H9 (cell line): ENCODE data around the gene PIP5K1C. TPM values are rescaled to one million over a fixed set of nuclear protein-coding genes. Genes with fewer than 3 reads are reported as not detected.

Experiments
- DNase-seq: peaks from one replicate; pipeline ENCODE4 v3.0.0-alpha.2; 2017
- H2AFZ ChIP-seq: one replicate; pipeline ENCODE4 v1.6.1; 2013; ENCODE audit warnings: mild to moderate bottlenecking, low read length, control low read depth, moderate library complexity
- H2AK5ac ChIP-seq: 2 replicates; pipeline ENCODE4 v1.6.1; 2013; ENCODE audit warnings: low read length, control low read depth, mixed read lengths; ENCODE audit not compliant: insufficient read length
- H2BK120ac ChIP-seq: one replicate; pipeline ENCODE4 v1.6.1; 2013; ENCODE audit warnings: low read depth, mild to moderate bottlenecking, low read length, control low read depth, inconsistent platforms; ENCODE audit not compliant: poor library complexity, severe bottlenecking
- H2BK12ac ChIP-seq: 2 replicates; pipeline ENCODE4 v1.6.1; 2013; ENCODE audit warnings: low read length, control low read depth, mixed read lengths, low read depth; ENCODE audit not compliant: insufficient read length
- H2BK15ac ChIP-seq: 2 replicates; pipeline ENCODE4 v1.6.1; 2013; ENCODE audit warnings: low read depth, low read length, control low read depth
- H2BK20ac ChIP-seq: one replicate; pipeline ENCODE4 v1.6.1; 2013; ENCODE audit warnings: low read depth, mild to moderate bottlenecking, low read length, control low read depth, inconsistent platforms; ENCODE audit not compliant: poor library complexity, severe bottlenecking
- H2BK5ac ChIP-seq: 2 replicates; pipeline ENCODE4 v1.6.1; 2013; ENCODE audit warnings: low read length, control low read depth, mixed read lengths; ENCODE audit not compliant: insufficient read length
- H3K14ac ChIP-seq: 2 replicates; pipeline ENCODE4 v1.6.1; 2013; ENCODE audit warnings: low read length, control low read depth; ENCODE audit not compliant: insufficient read depth
- H3K18ac ChIP-seq: 2 replicates; pipeline ENCODE4 v1.6.1; 2013; ENCODE audit warnings: low read depth, mild to moderate bottlenecking, mixed read lengths, low read length, control low read depth; ENCODE audit not compliant: insufficient read length
- H3K23ac ChIP-seq: 2 replicates; pipeline ENCODE4 v1.6.1; 2013; ENCODE audit warnings: low read length, control low read depth, mixed read lengths, low read depth; ENCODE audit not compliant: insufficient read length
- H3K23me2 ChIP-seq: 2 replicates; pipeline ENCODE4 v1.6.1; 2013; ENCODE audit warnings: low read depth, mild to moderate bottlenecking, mixed read lengths, low read length, control low read depth; ENCODE audit not compliant: insufficient read length, poor library complexity, severe bottlenecking
- H3K27ac ChIP-seq: 2 replicates; pipeline ENCODE4 v1.5.1; 2013; ENCODE audit warnings: low read length, control low read depth, mixed read lengths, low read depth; ENCODE audit not compliant: insufficient read length
- H3K27me3 ChIP-seq: 2 replicates; pipeline ENCODE4 v1.6.1; 2013; ENCODE audit warnings: low read length, control low read depth, inconsistent platforms; ENCODE audit not compliant: insufficient read depth
- H3K4ac ChIP-seq: 2 replicates; pipeline ENCODE4 v1.6.1; 2013; ENCODE audit warnings: low read depth, mild to moderate bottlenecking, control low read depth, inconsistent platforms, low read length, moderate library complexity
- H3K4me1 ChIP-seq: 2 replicates; pipeline ENCODE4 v1.6.1; 2013; ENCODE audit warnings: low read length, control low read depth, inconsistent platforms; ENCODE audit not compliant: insufficient read depth
- H3K4me2 ChIP-seq: 2 replicates; pipeline ENCODE4 v1.6.1; 2013; ENCODE audit warnings: low read length, control low read depth, mixed read lengths; ENCODE audit not compliant: insufficient read length, insufficient read depth
- H3K56ac ChIP-seq: 2 replicates; pipeline ENCODE4 v1.6.1; 2013; ENCODE audit warnings: low read depth, mild to moderate bottlenecking, mixed read lengths, low read length, control low read depth; ENCODE audit not compliant: insufficient read length
- H3K79me1 ChIP-seq: 2 replicates; pipeline ENCODE4 v1.6.1; 2013; ENCODE audit warnings: low read depth, mild to moderate bottlenecking, moderate library complexity, low read length, control low read depth, inconsistent platforms; ENCODE audit not compliant: insufficient read depth, poor library complexity, severe bottlenecking
- H3K79me2 ChIP-seq: 2 replicates; pipeline ENCODE4 v1.6.1; 2013; ENCODE audit warnings: low read length, control low read depth, inconsistent platforms; ENCODE audit not compliant: insufficient read depth
- H3K9ac ChIP-seq: 2 replicates; pipeline ENCODE4 v1.6.1; 2013; ENCODE audit warnings: low read length, control low read depth, mixed read lengths; ENCODE audit not compliant: insufficient read length; ENCODE audit errors: extremely low read depth
- H3K9me3 ChIP-seq: one replicate; pipeline ENCODE4 v1.6.1; 2013; ENCODE audit warnings: low read depth, low read length, inconsistent platforms; ENCODE audit not compliant: control insufficient read depth
- H3T11ph ChIP-seq: one replicate; pipeline ENCODE4 v1.6.1; 2013; ENCODE audit warnings: mild to moderate bottlenecking, low read length, control low read depth, inconsistent platforms
- H4K20me1 ChIP-seq: one replicate; pipeline ENCODE4 v1.6.1; 2013; ENCODE audit not compliant: control insufficient read depth, insufficient read length, insufficient read depth
- H4K5ac ChIP-seq: 2 replicates; pipeline ENCODE4 v1.6.1; 2013; ENCODE audit warnings: low read depth, mild to moderate bottlenecking, mixed read lengths, low read length, control low read depth; ENCODE audit not compliant: insufficient read length
- H4K8ac ChIP-seq: replicated peaks from 2 replicates; pipeline ENCODE4 v1.6.1; 2013; ENCODE audit warnings: low read length, control low read depth, mixed read lengths, low read depth; ENCODE audit not compliant: insufficient read length
- H4K91ac ChIP-seq: 2 replicates; pipeline ENCODE4 v1.6.1; 2013; ENCODE audit warnings: low read depth, mild to moderate bottlenecking, moderate library complexity, mixed read lengths, low read length, control low read depth; ENCODE audit not compliant: insufficient read length
- H3K27ac Mint-ChIP-seq, 3 experiments: 2 replicates in 2 of 3; 3 replicates in 1 of 3; pipeline ENCODE4 v1.8.0; 2020 to 2021; ENCODE audit warnings: mixed read lengths in 3 of 3, mild to moderate bottlenecking in 1 of 3, moderate library complexity in 1 of 3
- H3K27me3 Mint-ChIP-seq: 2 replicates; pipeline ENCODE4 v1.8.0; 2021; ENCODE audit warnings: low read depth, mild to moderate bottlenecking, moderate library complexity, mixed read lengths
- H3K36me3 Mint-ChIP-seq, 3 experiments: 2 replicates in 2 of 3; 3 replicates in 1 of 3; pipeline ENCODE4 v1.8.0; 2020 to 2021; ENCODE audit warnings: low read depth in 3 of 3, mixed read lengths in 3 of 3; ENCODE audit not compliant: insufficient read depth in 1 of 3
- H3K4me1 Mint-ChIP-seq, 2 experiments: 2 replicates each; pipeline ENCODE4 v1.8.0; 2020; ENCODE audit warnings: mixed read lengths in 2 of 2
- H3K4me3 Mint-ChIP-seq, 2 experiments: 2 replicates in 1 of 2; 3 replicates in 1 of 2; pipeline ENCODE4 v1.8.0; 2020 to 2021; ENCODE audit warnings: mild to moderate bottlenecking in 2 of 2, mixed read lengths in 2 of 2, moderate library complexity in 1 of 2
- H3K9me3 Mint-ChIP-seq, 2 experiments: 2 replicates in 1 of 2; 3 replicates in 1 of 2; pipeline ENCODE4 v1.8.0; 2020; ENCODE audit warnings: mild to moderate bottlenecking in 2 of 2, mixed read lengths in 2 of 2, moderate library complexity in 1 of 2
- CTCF ChIP-seq: fragments of 200-600 bp; sonication (generic); conservative IDR thresholded peaks from 3 replicates; pipeline ENCODE4 v1.8.0; 2021; ENCODE audit warnings: antibody characterized with exemption, mild to moderate bottlenecking
- WGBS: extraction: QIAGEN DNeasy Blood & Tissue Kit; methylation state at CpG from one replicate; pipeline ENCODE4 v1.1.7; 2013; ENCODE audit warnings: missing lambda C conversion rate, low lambda C conversion rate, mixed read lengths; ENCODE audit not compliant: insufficient read length; ENCODE audit errors: extremely low coverage; 5-methylcytosine and 5-hydroxymethylcytosine counted together
- total RNA-seq: library from RNA; stranded (reverse); gene quantifications from 2 replicates; pipeline ENCODE4 v1.2.1, GENCODE V29; 2021

The PIP5K1C gene
- total RNA-seq, 1 experiment from 2014 or later = 41.7 TPM

GRCh38 chr19:3622224-3622623 lies 78.0 kb downstream of the PIP5K1C start:
- no peaks in the 10 kb centered on the region; the same call in 1 of the 2 replicates for H3K27me3 Mint-ChIP-seq
- H3K14ac ChIP-seq = no peak overlapping the region
- H2BK20ac ChIP-seq = no peak overlapping the region
- TF ChIP-seq CTCF = no peak
- H2BK120ac ChIP-seq = no peak overlapping the region
- H4K20me1 ChIP-seq = peaks cover 3% of the 10 kb centered on the region
- no peak overlapping the region for H3K18ac ChIP-seq
- H3K27ac Mint-ChIP-seq = no peak overlapping the region
- H2AFZ ChIP-seq = no peak overlapping the region
- no peak overlapping the region for H2AK5ac ChIP-seq
- H3K9me3 Mint-ChIP-seq = no peaks in the 10 kb centered on the region
- no peak overlapping the region for H2BK5ac ChIP-seq
- no peak overlapping the region for H3K27ac ChIP-seq
- H2BK15ac ChIP-seq = no peak overlapping the region
- peaks cover 4 to 13% of the 10 kb centered on the region in 2 experiments for H3K4me1 Mint-ChIP-seq
- H3K23ac ChIP-seq = no peak overlapping the region
- H3K4me2 ChIP-seq = no peak overlapping the region
- H3K4me3 Mint-ChIP-seq = no peak overlapping the region
- H3K79me1 ChIP-seq = no peaks in the 10 kb centered on the region
- H4K91ac ChIP-seq = no peak overlapping the region
- no peaks in the 10 kb centered on the region for H3K27me3 ChIP-seq
- peaks cover 5% of the 10 kb centered on the region for H3K23me2 ChIP-seq
- WGBS = no CpG with 5 or more reads among the region's 12 CpGs
- H4K5ac ChIP-seq = no peak overlapping the region
- no peak overlapping the region for H3K9ac ChIP-seq
- peaks cover 7% of the 10 kb centered on the region; the same call in 1 of the 2 replicates for H3K79me2 ChIP-seq
- peaks cover 6 to 21% (median 21%) of the 10 kb centered on the region in 3 experiments; a peak in 6 of 7 replicates for H3K36me3 Mint-ChIP-seq
- H3T11ph ChIP-seq = no peak overlapping the region
- H3K4me1 ChIP-seq = 0 out of 2 replicates have a peak, but pooled peaks cover 2% of the 10 kb centered on the region
- no peak overlapping the region for H3K56ac ChIP-seq
- no peak overlapping the region for H3K4ac ChIP-seq
- DNase-seq = no peak
- no peak overlapping the region for H2BK12ac ChIP-seq
- H4K8ac ChIP-seq = no peak overlapping the region
- no peaks in the 10 kb centered on the region for H3K9me3 ChIP-seq
